GM10266 (cell line): ENCODE measurements around the gene FH.

Experiments
- DNase-seq: peaks from one replicate; pipeline ENCODE4 v3.0.0; 2012; ENCODE audit errors: extremely low spot score
- CTCF ChIP-seq: IDR thresholded peaks from 2 replicates; pipeline ENCODE4 v1.5.1; 2012; ENCODE audit warnings: mild to moderate bottlenecking, low read depth; ENCODE audit not compliant: control insufficient read depth, insufficient read depth; ENCODE audit errors: missing control alignments

The FH gene

GRCh38 chr1:241460098-241460873 is 59.3 kb downstream of the FH start:
- DNase-seq = no peak
- TF ChIP-seq CTCF = no peak

- no peak for TF ChIP-seq CTCF
- no peak for DNase-seq
Observed at GRCh38 chr1:241459186-241459802, 60.3 kb downstream of the FH start.

GRCh38 chr1:241457421-241457820 is 62.1 kb downstream of the FH start:
- DNase-seq = no peak
- no peak for TF ChIP-seq CTCF

- DNase-seq = no peak
- no peak for TF ChIP-seq CTCF
Observed at GRCh38 chr1:241456743-241457142, 62.8 kb downstream of the FH start.

- no peak for TF ChIP-seq CTCF
Observed at GRCh38 chr1:241453732-241454131, 65.8 kb downstream of the FH start.

GRCh38 chr1:241451956-241452355 is 67.6 kb downstream of the FH start:
- no peak for TF ChIP-seq CTCF
- no peak for DNase-seq

More at GRCh38 chr1:241453732-241454131, 65.8 kb downstream of the FH start:
- no peak for DNase-seq
